Left ventricle myocardium inferior (tissue), 1 donor: Measurements from ENCODE around the gene GCM1. TPM values are rescaled to one million over a fixed set of nuclear protein-coding genes. Genes with fewer than 3 reads are reported as not detected.
A peak's percentile ranks its signal among the peaks of the same experiment; 100 is the strongest.

Experiments used
- DNase-seq: peaks from one replicate; pipeline ENCODE4 v3.0.0-alpha.2; 2020
- H3K27ac ChIP-seq: fragments of 200-600 bp; replicated peaks from 2 replicates; pipeline ENCODE4 v1.8.0; 2021
- H3K27me3 ChIP-seq: fragments of 200-600 bp; 2 replicates; pipeline ENCODE4 v1.8.0; 2021; ENCODE audit warnings: low read depth
- H3K36me3 ChIP-seq: fragments of 200-600 bp; 2 replicates; pipeline ENCODE4 v1.8.0; 2021
- H3K4me1 ChIP-seq: fragments of 200-600 bp; 2 replicates; pipeline ENCODE4 v1.8.0; 2021
- H3K4me3 ChIP-seq: fragments of 200-600 bp; 2 replicates; pipeline ENCODE4 v1.8.0; 2021; ENCODE audit warnings: mild to moderate bottlenecking, moderate library complexity
- H3K9me3 ChIP-seq: fragments of 200-600 bp; replicated peaks from 2 replicates; pipeline ENCODE4 v1.8.0; 2021
- intact Hi-C: fragments of 100-400 bp; cut with micrococcal nuclease; formaldehyde crosslinking; loops from one replicate; pipeline ENCODE4 v1.11.0; 2022
- total RNA-seq: library from RNA; stranded (reverse); fragmentation: NEBNext Ultra II Directional; extraction: Animal tissue kit (Norgen Biotek cat#: 25700); gene quantifications from one replicate; pipeline ENCODE4 v1.2.1, GENCODE V29; 2021
- TF ChIP-seq, protein P1 (sequence below): fragments of 200-600 bp; IDR thresholded peaks from 2 replicates; pipeline ENCODE4 v1.8.0; 2021; ENCODE audit warnings: antibody characterized with exemption, mild to moderate bottlenecking, borderline replicate concordance
- donor health status: DM: no; HTN: yes; CAD: no; lungs with severe emphysema.

The GCM1 gene
- total RNA-seq, 1 donor from 2014 or later, result not detected

- H3K27me3 ChIP-seq, result peaks cover 5% of the 10 kb centered on the region
- no peaks in the 10 kb centered on the region for H3K9me3 ChIP-seq
- intact Hi-C loops, result no loop called here
These were observed 40.2 kb upstream of the GCM1 start for GRCh38 chr6:53188833-53189232.

GRCh38 chr6:53180678-53181077, 32.0 kb upstream of the GCM1 start:
- H3K27ac ChIP-seq, result no peak overlapping the region

More at GRCh38 chr6:53188833-53189232, 40.2 kb upstream of the GCM1 start:
- H3K4me1 ChIP-seq, result peaks cover 9% of the 10 kb centered on the region
- no peaks in the 10 kb centered on the region for H3K36me3 ChIP-seq
- TF ChIP-seq, protein P1, sequence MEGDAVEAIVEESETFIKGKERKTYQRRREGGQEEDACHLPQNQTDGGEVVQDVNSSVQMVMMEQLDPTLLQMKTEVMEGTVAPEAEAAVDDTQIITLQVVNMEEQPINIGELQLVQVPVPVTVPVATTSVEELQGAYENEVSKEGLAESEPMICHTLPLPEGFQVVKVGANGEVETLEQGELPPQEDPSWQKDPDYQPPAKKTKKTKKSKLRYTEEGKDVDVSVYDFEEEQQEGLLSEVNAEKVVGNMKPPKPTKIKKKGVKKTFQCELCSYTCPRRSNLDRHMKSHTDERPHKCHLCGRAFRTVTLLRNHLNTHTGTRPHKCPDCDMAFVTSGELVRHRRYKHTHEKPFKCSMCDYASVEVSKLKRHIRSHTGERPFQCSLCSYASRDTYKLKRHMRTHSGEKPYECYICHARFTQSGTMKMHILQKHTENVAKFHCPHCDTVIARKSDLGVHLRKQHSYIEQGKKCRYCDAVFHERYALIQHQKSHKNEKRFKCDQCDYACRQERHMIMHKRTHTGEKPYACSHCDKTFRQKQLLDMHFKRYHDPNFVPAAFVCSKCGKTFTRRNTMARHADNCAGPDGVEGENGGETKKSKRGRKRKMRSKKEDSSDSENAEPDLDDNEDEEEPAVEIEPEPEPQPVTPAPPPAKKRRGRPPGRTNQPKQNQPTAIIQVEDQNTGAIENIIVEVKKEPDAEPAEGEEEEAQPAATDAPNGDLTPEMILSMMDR, result no peak
- no peak overlapping the region for H3K4me3 ChIP-seq
- no peak overlapping the region for H3K27ac ChIP-seq
- no peak for DNase-seq

DNA sequence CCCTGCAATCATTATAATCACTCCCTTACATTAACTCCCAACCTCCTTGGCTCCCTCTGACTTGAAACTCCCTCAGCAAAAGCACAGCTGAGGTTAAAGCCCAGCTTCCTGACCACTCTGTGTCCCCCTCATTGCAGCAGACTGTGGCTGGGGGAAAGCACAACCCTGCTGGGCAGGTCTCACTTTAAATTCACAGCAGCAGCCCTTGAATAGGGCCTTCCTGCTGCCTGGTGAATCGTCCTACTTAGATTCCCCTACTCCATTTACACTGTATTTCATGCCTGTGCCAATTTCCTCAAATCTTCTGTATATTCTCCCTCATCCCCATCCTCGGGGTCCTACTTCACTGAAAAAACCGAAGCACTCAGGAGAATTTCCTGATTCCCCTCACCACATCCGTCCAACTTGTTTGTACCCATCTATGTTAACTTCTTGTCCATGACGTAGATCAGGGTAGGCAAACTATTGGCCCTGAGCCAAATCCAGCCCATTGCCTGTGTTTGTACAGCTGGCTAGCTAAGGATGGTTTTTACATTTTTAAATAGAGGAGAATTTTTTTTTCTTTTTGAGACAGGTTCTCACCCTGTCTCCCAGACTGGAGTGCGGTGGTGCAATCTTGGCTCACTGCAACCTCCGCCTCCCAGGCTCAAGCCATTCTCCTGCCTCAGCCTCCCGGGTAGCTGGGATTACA, 31.5 kb upstream of the GCM1 start:
- peak; percentile 40 for DNase-seq
- TF ChIP-seq, protein P1, result no peak
- Histone ChIP-seq H3K9me3 (no peaks in the 10 kb centered on the region), H3K27me3 (no peaks in the 10 kb centered on the region), H3K27ac (peak overlapping the region; percentile 2), H3K4me1 (peaks cover 7% of the 10 kb centered on the region), H3K4me3 (no peak overlapping the region), H3K36me3 (no peaks in the 10 kb centered on the region)
- intact Hi-C loops, result no loop called here

More at GRCh38 chr6:53180678-53181077, 32.0 kb upstream of the GCM1 start:
- Histone ChIP-seq H3K27me3 (no peaks in the 10 kb centered on the region), H3K9me3 (no peaks in the 10 kb centered on the region), H3K4me1 (peaks cover 4% of the 10 kb centered on the region), H3K36me3 (no peaks in the 10 kb centered on the region), H3K4me3 (no peak overlapping the region)
- TF ChIP-seq, protein P1, result no peak
- no peak for DNase-seq
- intact Hi-C loops, result no loop called here

GRCh38 chr6:53178837-53179432, 30.3 kb upstream of the GCM1 start:
- H3K4me3 ChIP-seq, result no peak overlapping the region
- intact Hi-C loops, result no loop called here
- H3K27me3 ChIP-seq, result no peaks in the 10 kb centered on the region
- peaks cover 12% of the 10 kb centered on the region for H3K4me1 ChIP-seq
- TF ChIP-seq, protein P1, result no peak
- no peaks in the 10 kb centered on the region for H3K9me3 ChIP-seq
- DNase-seq, result no peak
- no peaks in the 10 kb centered on the region for H3K36me3 ChIP-seq
- H3K27ac ChIP-seq, result no peak overlapping the region

DNA sequence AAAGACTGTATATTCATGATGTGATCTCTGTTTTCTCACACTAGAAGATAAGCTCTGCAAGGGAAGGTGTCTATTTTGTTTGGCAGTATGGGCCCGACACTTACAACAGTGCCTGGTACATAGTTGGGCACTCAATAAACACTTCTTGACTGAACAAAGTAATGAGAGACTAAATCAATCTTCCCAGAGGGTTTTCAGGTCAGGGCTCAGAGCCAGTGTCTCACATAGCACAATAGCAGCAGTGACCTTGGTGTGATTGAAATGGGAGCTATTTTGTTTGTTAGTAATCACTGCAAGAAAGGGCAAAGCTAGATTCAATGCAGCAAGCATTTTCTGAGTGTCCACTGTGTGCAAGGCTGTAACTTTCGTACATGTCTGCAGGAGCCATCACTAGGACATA, 26.4 kb upstream of the GCM1 start:
- intact Hi-C loops, result no loop called here
- TF ChIP-seq, protein P1, result no peak
- no peak overlapping the region for H3K4me3 ChIP-seq
- no peaks in the 10 kb centered on the region for H3K27me3 ChIP-seq
- H3K27ac ChIP-seq, result no peak overlapping the region
- no peaks in the 10 kb centered on the region for H3K36me3 ChIP-seq
- peaks cover 9% of the 10 kb centered on the region for H3K4me1 ChIP-seq
- no peak for DNase-seq
- no peaks in the 10 kb centered on the region for H3K9me3 ChIP-seq
